GM19023 (cell line): ENCODE data around the gene AP2M1.
A peak's percentile ranks its signal among the peaks of the same experiment; 100 is the strongest.
"Not testable (repeated sequence)": the region's sequence is repeated elsewhere in the genome, so short reads cannot be mapped to it uniquely, and the experiment has no call there.

Experiments used
- ATAC-seq: cut with Tn5 transposase; IDR thresholded peaks from one replicate; pipeline ENCODE4 v1.9.1; 2021; ENCODE audit warnings: mild to moderate bottlenecking, moderate library complexity; ENCODE audit not compliant: unreplicated experiment

The AP2M1 gene

DNA sequence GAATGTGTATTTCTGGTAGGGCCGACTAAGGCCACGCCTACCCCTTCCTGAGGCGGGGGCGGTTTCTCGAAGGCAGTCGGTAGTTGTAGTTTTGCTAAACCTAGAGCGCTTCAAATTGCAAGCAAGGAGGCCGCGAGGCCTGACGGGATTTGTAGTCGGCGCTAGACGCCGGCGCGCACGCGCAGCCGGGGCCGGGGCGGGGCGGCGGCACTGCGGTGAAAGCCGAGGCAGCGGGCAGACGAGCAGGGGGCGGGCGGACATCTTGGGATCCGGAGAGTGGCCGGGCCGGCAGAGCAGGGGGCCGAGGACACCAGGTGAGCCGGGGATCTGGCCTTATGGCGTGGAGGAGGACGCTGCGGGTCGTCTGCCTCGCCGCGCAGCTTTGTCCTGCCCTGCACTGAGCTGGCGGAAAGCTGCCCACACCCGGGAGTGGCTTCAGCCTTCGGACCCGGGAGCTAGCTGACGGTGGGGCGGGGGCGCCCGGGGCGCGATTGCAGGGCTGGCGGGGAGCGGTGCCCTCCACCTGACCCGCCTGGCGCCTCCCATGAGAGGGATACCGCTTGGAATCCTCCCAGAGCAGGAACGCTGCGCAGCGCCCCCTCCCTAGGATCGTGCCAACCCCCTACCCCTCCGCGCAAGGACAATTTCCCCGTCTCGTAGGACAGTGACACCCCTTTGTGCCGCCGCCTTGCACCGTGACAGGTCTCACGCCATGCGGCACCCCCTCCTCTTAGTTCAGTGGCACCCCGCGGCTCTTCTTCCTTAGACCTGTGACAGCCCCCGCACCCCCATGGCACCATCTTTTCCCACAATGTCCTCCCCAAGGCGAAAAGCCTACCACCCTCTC is at the start of gene AP2M1:
Gene AP2M1, plus strand, starts transcription at position 210 of the 847 bp plus-strand sequence. CDS start 2,139 bp downstream, outside the sequence.
- peak; percentile 97 for ATAC-seq

GRCh38 chr3:184126006-184126405 is 48.6 kb upstream of the AP2M1 start:
- ATAC-seq: no peak

DNA sequence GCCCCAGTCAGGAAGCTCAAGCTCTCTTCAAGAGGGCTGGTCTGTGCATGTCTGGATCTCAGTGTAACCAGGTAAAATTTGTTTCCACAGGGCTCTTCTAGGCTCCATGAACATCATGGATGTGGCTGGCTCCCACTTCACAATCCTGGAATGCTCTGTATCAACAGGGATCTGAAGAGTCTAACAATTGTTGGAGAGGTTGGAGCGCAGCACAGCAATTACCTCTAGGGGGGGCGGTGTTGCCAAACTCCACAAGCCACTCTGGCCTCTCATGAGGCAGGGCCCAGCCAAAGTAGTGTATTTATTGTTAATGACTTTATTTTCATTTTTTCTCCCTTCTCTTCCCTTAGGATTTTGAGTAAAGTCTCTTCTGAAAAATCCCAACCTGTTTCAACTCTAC is 45.6 kb upstream of the AP2M1 start:
- ATAC-seq: no peak

- no peak for ATAC-seq
These were observed 41.7 kb upstream of the AP2M1 start for GRCh38 chr3:184132945-184133344.

DNA sequence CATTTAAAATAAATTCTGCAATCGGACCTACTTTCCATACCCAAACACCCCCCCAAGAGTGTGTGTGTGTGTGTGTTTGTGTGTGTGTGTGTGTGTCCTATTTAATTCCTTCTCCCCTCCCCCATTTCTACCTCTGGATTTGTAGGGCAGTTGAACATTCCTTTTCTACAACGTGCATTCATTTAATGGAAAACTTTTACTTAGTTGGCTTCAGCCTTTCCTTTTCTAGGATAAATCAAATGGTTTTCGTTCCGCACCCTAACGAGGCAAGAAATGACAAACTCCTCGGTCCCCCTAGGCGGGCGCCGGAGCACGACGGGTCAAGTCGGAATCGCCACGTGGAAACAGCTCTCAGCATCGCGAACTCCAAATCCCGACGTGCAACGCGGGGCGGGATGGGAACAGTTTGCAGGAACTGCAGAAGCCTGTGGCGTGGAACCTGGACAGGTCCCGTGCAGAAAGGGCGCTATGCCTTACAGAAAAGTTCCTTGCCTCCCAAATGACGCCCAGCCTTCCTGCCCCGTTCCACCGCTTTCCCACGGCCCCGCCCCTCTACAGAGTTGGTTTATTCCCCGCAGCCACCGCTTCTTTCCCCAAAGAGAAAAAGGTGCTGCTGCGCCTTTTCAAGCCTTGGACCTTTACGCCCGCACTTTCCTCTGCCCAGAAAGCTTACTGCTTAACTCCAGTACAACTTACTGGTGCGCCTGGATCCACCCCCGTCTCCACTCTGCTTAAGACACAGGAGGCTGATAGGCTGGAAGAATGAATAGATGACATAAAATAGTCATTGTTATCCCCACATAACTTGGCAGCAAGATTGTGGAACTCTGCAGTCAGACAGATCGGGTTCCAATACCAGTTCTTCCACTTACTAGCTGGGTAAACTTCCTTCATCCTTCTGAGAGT is 40.6 kb upstream of the AP2M1 start:
- peak; percentile 29 for ATAC-seq

DNA sequence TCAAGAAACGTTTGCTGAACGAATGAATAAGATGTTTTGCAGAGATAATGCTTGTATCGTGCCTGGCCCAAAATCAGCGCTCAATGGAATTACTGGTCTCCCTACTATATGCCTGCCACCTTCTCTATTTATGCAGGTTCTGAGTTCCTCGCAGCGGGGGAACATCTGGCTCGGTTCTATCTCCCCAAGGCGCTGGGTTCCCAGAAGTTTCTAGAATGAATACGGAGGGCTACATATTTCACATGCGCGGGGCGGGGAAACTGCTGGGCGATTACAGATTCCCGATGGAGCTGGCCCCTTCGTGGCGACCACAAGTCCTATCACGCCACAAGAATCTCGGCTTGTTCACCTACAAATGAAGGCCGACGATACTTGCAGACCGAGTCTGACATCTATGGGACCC is 39.9 kb upstream of the AP2M1 start:
- peak; percentile 9 for ATAC-seq

GRCh38 chr3:184135149-184135910 is 39.3 kb upstream of the AP2M1 start, which contains the start of gene EIF2B5:
TSS of gene EIF2B5 (plus strand) at chr3:184135358. CDS start at chr3:184135386, 28 bp downstream.
- peak; percentile 88 for ATAC-seq

GRCh38 chr3:184135911-184136260 is 38.8 kb upstream of the AP2M1 start:
- no peak for ATAC-seq

DNA sequence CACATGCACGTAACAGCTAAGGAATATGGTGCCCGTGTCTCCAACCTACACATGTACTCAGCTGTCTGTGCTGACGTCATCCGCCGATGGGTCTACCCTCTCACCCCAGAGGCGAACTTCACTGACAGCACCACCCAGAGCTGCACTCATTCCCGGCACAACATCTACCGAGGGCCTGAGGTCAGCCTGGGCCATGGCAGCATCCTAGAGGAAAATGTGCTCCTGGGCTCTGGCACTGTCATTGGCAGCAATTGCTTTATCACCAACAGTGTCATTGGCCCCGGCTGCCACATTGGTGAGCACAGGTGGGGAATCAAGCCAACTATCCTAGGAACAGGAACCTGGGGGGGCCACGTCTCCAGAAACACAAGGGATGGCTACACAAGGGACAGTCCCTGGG is 34.2 kb upstream of the AP2M1 start:
- ATAC-seq: no peak

GRCh38 chr3:184142199-184142598 is 32.5 kb upstream of the AP2M1 start:
- ATAC-seq: no peak

GRCh38 chr3:184143327-184143726 is 31.3 kb upstream of the AP2M1 start:
- ATAC-seq: no peak

- ATAC-seq: no peak
These were observed 30.1 kb upstream of the AP2M1 start for GRCh38 chr3:184144505-184144904.

- no peak for ATAC-seq
These were observed 29.5 kb upstream of the AP2M1 start for GRCh38 chr3:184145111-184145524.

DNA sequence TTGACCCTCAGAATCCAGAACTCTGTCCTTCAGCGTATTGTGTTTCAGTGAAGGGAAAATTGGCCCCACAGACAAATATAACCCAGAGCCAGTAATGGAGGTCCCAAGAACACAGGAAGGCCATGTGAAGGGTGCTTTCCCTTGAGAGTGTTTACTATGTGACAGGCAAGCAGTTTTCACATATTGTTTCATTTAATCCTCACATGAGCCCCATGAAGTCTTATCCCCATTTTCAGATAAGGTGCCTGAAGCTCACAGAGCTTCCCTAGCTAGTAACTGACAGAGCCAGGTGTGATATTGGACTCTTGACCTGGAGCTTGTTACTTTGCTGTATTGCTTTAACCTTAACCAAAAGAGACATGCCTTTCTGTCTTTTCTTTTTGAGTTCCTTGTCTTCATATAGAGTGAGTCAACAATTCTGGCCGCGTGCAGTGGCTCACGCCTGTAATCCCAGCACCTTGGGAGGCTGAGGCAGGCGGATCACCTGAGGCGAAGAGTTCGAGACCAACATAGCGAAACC is 28.8 kb upstream of the AP2M1 start:
- no peak for ATAC-seq

DNA sequence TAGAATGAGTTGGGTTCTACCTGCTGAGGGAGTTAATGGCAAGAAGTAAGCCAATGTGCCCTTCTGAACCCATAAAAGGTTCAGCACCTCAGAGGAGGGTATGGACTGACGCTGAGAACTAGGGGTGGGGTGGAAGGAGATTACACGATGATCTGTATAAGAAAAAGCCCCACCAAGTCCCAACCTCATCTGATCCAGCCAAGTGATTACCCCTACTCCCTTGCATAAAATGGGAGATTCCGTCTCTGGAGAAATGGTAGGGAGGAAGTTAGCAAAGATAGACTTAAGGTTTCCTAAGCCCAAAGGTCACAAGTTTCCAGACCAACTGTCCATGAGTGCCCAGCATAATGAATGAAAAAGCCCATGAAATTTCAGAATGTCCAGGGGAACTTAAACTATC is 26.6 kb upstream of the AP2M1 start:
- ATAC-seq: no peak

DNA sequence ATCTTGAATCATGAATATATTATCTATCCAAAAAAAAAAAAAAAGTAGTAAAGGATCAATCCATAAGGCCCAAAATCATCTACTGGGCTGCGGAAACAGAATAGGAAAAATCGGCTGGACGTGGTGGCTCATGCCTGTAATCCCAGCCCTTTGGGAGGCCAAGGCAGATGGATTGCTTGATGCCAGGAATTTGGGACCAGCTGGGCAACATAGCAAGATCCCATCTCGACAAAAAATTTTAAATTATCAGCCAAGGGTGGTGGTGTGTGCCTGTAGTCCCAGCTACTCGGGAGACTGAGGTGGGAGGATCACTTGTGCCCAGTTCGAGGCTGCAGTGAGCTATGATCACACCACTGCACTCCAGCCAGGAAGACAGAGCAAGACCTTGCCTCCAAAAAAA is 25.5 kb upstream of the AP2M1 start:
- no peak for ATAC-seq

- ATAC-seq: not testable (repeated sequence)
These were observed 24.9 kb upstream of the AP2M1 start for GRCh38 chr3:184149770-184150169.

- ATAC-seq: peak; percentile 80
These were observed 19.6 kb upstream of the AP2M1 start, which contains the start of gene DVL3 for GRCh38 chr3:184154885-184155643. TSS of gene DVL3 (plus strand) at chr3:184155377. CDS start at chr3:184155636, 259 bp downstream.

- peak; percentile 40 for ATAC-seq
These were observed 18.8 kb upstream of the AP2M1 start for GRCh38 chr3:184155644-184156521.
